Neural cell (in vitro differentiated cells): ENCODE results near the gene CCDC40. TPM values are rescaled to one million over a fixed set of nuclear protein-coding genes. Genes with fewer than 3 reads are reported as not detected.

Experiments used
- H2AFZ ChIP-seq: fragments of 200-600, 300-800 bp; sonication (generic), shearing (Covaris generic); 2 replicates; pipeline ENCODE4 v1.6.0; 2014; ENCODE audit warnings: low read depth, mild to moderate bottlenecking, antibody characterized with exemption, low read length, moderate library complexity
- H3F3A ChIP-seq: fragments of 200-600 bp; shearing (Covaris generic); 2 replicates; pipeline ENCODE4 v1.6.1; 2016; ENCODE audit warnings: mild to moderate bottlenecking, moderate library complexity, mixed read lengths, antibody characterized with exemption, low read length; ENCODE audit not compliant: insufficient read depth, poor library complexity, severe bottlenecking
- H3K27ac ChIP-seq: fragments of 200-600, 300-800 bp; sonication (generic), shearing (Covaris generic); 2 replicates; pipeline ENCODE4 v1.5.1; 2014; ENCODE audit warnings: mild to moderate bottlenecking, low read length, moderate library complexity
- H3K27me3 ChIP-seq: fragments of 300-800, 200-600 bp; sonication (generic), shearing (Covaris generic); 2 replicates; pipeline ENCODE4 v1.6.0; 2014; ENCODE audit warnings: mild to moderate bottlenecking, low read depth, low read length, moderate library complexity; ENCODE audit not compliant: insufficient read depth
- H3K36me3 ChIP-seq: fragments of 300-800, 200-600 bp; sonication (generic), shearing (Covaris generic); 2 replicates; pipeline ENCODE4 v1.5.1; 2014; ENCODE audit warnings: mild to moderate bottlenecking, antibody characterized with exemption, low read length, moderate library complexity; ENCODE audit not compliant: insufficient read depth
- H3K4me2 ChIP-seq: fragments of 300-800, 200-600 bp; sonication (generic), shearing (Covaris generic); 2 replicates; pipeline ENCODE4 v1.6.0; 2014; ENCODE audit warnings: mild to moderate bottlenecking, low read length
- H3K4me3 ChIP-seq: fragments of 300-800, 200-600 bp; sonication (generic), shearing (Covaris generic); 2 replicates; pipeline ENCODE4 v1.5.1; 2014; ENCODE audit warnings: mild to moderate bottlenecking, low read length, moderate library complexity
- H3K79me2 ChIP-seq: fragments of 200-600 bp; shearing (Covaris generic); replicated peaks from 2 replicates; pipeline ENCODE4 v1.6.0; 2014; ENCODE audit warnings: mild to moderate bottlenecking, low read length, moderate library complexity; ENCODE audit not compliant: insufficient read depth
- H3K9ac ChIP-seq: fragments of 300-800, 200-600 bp; sonication (generic), shearing (Covaris generic); 2 replicates; pipeline ENCODE4 v1.6.1; 2016; ENCODE audit warnings: mild to moderate bottlenecking, low read length, mixed read lengths
- H3K9me2 ChIP-seq: fragments of 200-600 bp; shearing (Covaris generic); 2 replicates; pipeline ENCODE4 v1.6.1; 2016; ENCODE audit warnings: mild to moderate bottlenecking, low read length, mixed read lengths; ENCODE audit not compliant: insufficient read depth
- H3K9me3 ChIP-seq: fragments of 200-600, 300-800 bp; sonication (generic), shearing (Covaris generic); 2 replicates; pipeline ENCODE4 v1.6.1; 2016; ENCODE audit warnings: mild to moderate bottlenecking, mixed run types, low read length, moderate library complexity, mixed read lengths
- H4K20me1 ChIP-seq: fragments of 200-600 bp; shearing (Covaris generic); 2 replicates; pipeline ENCODE4 v1.6.1; 2016; ENCODE audit warnings: mild to moderate bottlenecking, mixed run types; ENCODE audit not compliant: insufficient read depth
- CTCF ChIP-seq: fragments of 450-650 bp; IDR thresholded peaks from 2 replicates; pipeline ENCODE4 v1.5.1; 2014; ENCODE audit warnings: antibody characterized with exemption, mild to moderate bottlenecking, moderate library complexity; ENCODE audit not compliant: poor library complexity, severe bottlenecking
- EP300 ChIP-seq: fragments of 450-650 bp; conservative IDR thresholded peaks from 2 replicates; pipeline ENCODE4 v1.6.1; 2014; ENCODE audit warnings: antibody characterized with exemption, mild to moderate bottlenecking, moderate library complexity; ENCODE audit not compliant: poor library complexity, severe bottlenecking
- EZH2 ChIP-seq: fragments of 200-600, 300-800 bp; shearing (Covaris generic), sonication (generic); IDR thresholded peaks from 2 replicates; pipeline ENCODE4 v1.6.1; 2014; ENCODE audit warnings: antibody characterized with exemption, low read length, borderline replicate concordance, mild to moderate bottlenecking; ENCODE audit not compliant: insufficient read depth, poor library complexity, severe bottlenecking
- MXI1 ChIP-seq: fragments of 450-650 bp; conservative IDR thresholded peaks from 2 replicates; pipeline ENCODE4 v1.6.1; 2014; ENCODE audit warnings: antibody characterized with exemption, mild to moderate bottlenecking; ENCODE audit not compliant: poor library complexity, severe bottlenecking
- POLR2AphosphoS5 ChIP-seq: IDR thresholded peaks from 2 replicates; pipeline ENCODE4 v1.6.1; 2012
- RAD21 ChIP-seq: fragments of 450-650 bp; conservative IDR thresholded peaks from 2 replicates; pipeline ENCODE4 v1.6.1; 2014; ENCODE audit warnings: antibody characterized with exemption, mild to moderate bottlenecking, moderate library complexity
- REST ChIP-seq: IDR thresholded peaks from 2 replicates; pipeline ENCODE4 v1.6.1; 2012; ENCODE audit warnings: borderline replicate concordance
- SMC3 ChIP-seq: fragments of 450-650 bp; conservative IDR thresholded peaks from 2 replicates; pipeline ENCODE4 v1.6.1; 2014; ENCODE audit warnings: antibody characterized with exemption, mild to moderate bottlenecking, moderate library complexity; ENCODE audit not compliant: poor library complexity
- TAF1 ChIP-seq: IDR thresholded peaks from 2 replicates; pipeline ENCODE4 v1.6.1; 2012; ENCODE audit warnings: low read depth
- polyA plus RNA-seq: library from polyadenylated mRNA; depleted of rRNA; stranded (reverse); fragments of >200 nt; gene quantifications from 2 replicates; pipeline ENCODE4 v1.2.3, GENCODE V29; 2014

Gene CCDC40
- polyA plus RNA-seq, 1 donor from 2014 or later = 5.5 TPM

- no peaks in the 10 kb centered on the region for H3K36me3 ChIP-seq
- H3K27me3 ChIP-seq = no peaks in the 10 kb centered on the region
- TF ChIP-seq EP300 = no peak
- no peak for TF ChIP-seq EZH2
- no peak for TF ChIP-seq SMC3
- TF ChIP-seq CTCF = no peak
- no peak for TF ChIP-seq RAD21
- TF ChIP-seq POLR2AphosphoS5 = no peak
- no peak for TF ChIP-seq TAF1
- no peak for TF ChIP-seq REST
- no peak for TF ChIP-seq MXI1
- H3K9me3 ChIP-seq = no peaks in the 10 kb centered on the region
- H3K9ac ChIP-seq = no peak overlapping the region
- H4K20me1 ChIP-seq = no peaks in the 10 kb centered on the region
- no peaks in the 10 kb centered on the region for H3F3A ChIP-seq
- no peak overlapping the region for H3K27ac ChIP-seq
- no peak overlapping the region for H3K4me3 ChIP-seq
- H3K4me2 ChIP-seq = no peak overlapping the region
- H2AFZ ChIP-seq = no peak overlapping the region
- no peaks in the 10 kb centered on the region for H3K9me2 ChIP-seq
- H3K79me2 ChIP-seq = peaks cover 9% of the 10 kb centered on the region
These were observed 63.5 kb downstream of the CCDC40 start for GRCh38 chr17:80100035-80100323.

GRCh38 chr17:80101011-80101945 lies 64.8 kb downstream of the CCDC40 start, which contains the start of gene GAA:
Gene GAA (plus strand): TSS chr17:80101581. CDS start chr17:80104587, 3,006 bp downstream.
- peak within 1 kb of the TSS; percentile 41 for H2AFZ ChIP-seq
- H4K20me1 ChIP-seq = no peaks in the 10 kb centered on the region
- no peaks in the 10 kb centered on the region for H3F3A ChIP-seq
- peak within 1 kb of the TSS; percentile 97 for H3K4me2 ChIP-seq
- H3K4me3 ChIP-seq = peak within 1 kb of the TSS; percentile 78
- peak within 1 kb of the TSS; percentile 71 for H3K27ac ChIP-seq
- H3K9me3 ChIP-seq = no peaks in the 10 kb centered on the region
- H3K36me3 ChIP-seq = no peaks in the 10 kb centered on the region
- no peaks in the 10 kb centered on the region for H3K27me3 ChIP-seq
- TF ChIP-seq TAF1 (peak; percentile 12), CTCF (peak; percentile 99), SMC3 (peak; percentile 89), REST (peak; percentile 16), EP300 (peak; percentile 59), MXI1 (peak; percentile 75), RAD21 (peak; percentile 70), POLR2AphosphoS5 (peak; percentile 82), EZH2 (no peak)
- no peaks in the 10 kb centered on the region for H3K9me2 ChIP-seq
- H3K79me2 ChIP-seq = peaks cover 9% of the 10 kb centered on the region
- H3K9ac ChIP-seq = peak within 1 kb of the TSS; percentile 88
